Activated T-cell treated with anti-CD3 and anti-CD28 coated beads for 1 hour (primary cell): Measurements from ENCODE around the gene DDN.
A peak's percentile ranks its signal among the peaks of the same experiment; 100 is the strongest.

Experiments used
- DNase-seq: peaks from one replicate; pipeline ENCODE4 v3.0.0-alpha.2; 2020; ENCODE audit warnings: low read depth

DDN gene

GRCh38 chr12:48999371-49000131 lies at the start of gene DDN:
Gene DDN, minus strand, starts transcription at chr12:48999375. Its CDS starts 88 bp downstream, at chr12:48999287.
- DNase-seq: no peak

- no peak for DNase-seq
These were observed 49.8 kb upstream of the DDN start for GRCh38 chr12:49048953-49049352.

- DNase-seq: no peak
These were observed 47.1 kb upstream of the DDN start for GRCh38 chr12:49046129-49046895.

GRCh38 chr12:49044660-49045059 lies 45.5 kb upstream of the DDN start:
- DNase-seq: no peak

- peak; percentile 84 for DNase-seq
These were observed 44.7 kb upstream of the DDN start for GRCh38 chr12:49043856-49044258.

DNA sequence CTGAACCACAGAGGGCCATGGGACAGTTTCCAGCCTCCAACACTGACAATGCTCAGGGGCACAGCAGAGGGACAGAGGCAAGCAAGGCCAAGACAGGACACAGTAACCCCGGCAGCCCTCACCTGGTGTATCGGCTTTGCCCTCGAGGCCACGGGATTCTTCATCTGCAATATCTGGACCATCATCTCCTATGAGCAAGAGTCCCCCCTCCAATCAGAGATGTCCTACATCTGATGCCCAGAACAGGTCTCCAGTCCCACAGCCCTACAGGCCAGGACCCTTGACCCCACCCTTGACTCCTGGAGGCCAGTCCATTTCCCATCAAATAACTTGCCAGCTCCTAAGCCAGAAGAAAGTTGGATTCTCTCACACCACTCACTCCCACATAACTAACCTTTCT lies 44.1 kb upstream of the DDN start:
- DNase-seq: no peak

DNA sequence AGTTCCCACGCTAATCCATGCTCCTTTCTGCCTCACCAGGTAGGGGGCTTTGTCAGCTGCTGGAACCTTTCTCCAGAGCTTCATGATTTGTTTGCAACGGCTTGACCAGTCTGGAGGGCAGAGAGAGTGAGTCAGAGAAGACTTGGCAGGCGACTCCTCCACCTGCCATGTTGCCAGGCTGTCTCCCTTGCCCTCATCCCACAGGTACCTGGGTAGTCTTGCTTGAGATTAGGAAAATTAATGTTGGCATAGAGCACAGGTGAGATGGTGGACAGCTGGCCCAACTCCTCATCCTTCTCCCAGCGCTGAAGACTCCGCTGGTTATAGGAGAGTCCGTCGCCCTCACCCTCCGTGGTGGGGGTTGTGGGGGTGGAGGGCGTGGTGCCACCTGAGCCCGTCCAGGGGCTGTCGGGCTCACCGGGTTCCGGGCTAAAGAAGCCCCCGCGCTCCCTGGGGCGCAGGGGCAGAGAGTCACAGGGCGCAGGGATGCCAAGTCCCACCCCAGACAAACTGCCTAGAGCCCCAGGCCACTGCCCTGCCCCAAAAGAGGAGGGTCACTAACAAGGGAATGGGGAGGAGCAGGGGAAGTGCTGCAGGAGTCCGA lies 42.8 kb upstream of the DDN start:
- no peak for DNase-seq

DNA sequence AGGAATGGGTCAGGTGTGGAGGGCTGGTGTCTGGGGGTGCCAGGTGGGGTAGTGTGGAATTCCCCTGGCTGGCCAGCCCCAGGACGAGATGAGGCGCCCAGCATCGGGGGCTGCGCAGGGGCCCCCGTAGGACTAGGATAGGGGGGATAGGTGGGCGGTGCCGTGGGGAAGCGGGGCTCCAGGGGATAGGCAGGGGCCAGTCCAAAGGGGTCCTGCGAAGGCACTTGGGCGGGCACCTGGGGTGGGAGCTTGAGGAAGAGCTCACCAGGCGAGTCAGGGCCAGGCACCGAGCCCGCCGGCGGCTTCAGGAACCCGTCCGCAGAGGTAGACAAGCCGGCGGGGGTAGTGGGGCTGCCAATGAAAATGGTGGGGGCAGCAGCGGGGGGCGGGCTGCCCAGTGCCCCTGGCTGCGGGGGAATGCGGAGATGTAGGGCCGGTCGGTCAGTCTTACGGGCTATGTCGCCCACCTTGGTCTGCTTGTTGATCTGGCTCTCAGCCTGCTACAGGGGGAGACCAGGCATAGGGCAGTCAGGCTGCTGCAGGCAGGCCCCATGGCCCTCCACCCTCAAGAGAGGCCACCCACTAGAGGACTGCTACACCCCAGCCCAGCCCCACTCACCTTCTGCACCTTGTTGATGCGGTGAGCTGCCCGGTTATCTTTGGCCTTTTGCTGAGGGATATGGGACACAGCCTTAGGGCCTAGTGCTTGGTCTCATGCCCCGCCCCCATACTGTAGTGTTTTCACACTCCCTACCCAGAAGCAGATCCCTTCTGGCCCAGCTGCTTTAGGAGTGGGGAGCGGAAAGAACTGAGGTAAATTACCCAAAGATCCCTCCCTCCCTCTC lies 42.1 kb upstream of the DDN start:
- no peak for DNase-seq

- DNase-seq: no peak
These were observed 41.2 kb upstream of the DDN start for GRCh38 chr12:49040364-49040855.

- DNase-seq: no peak
These were observed 40.5 kb upstream of the DDN start for GRCh38 chr12:49039421-49040363.

GRCh38 chr12:49038291-49038955 lies 39.2 kb upstream of the DDN start:
- no peak for DNase-seq

GRCh38 chr12:49037947-49038237 lies 38.7 kb upstream of the DDN start:
- no peak for DNase-seq

DNA sequence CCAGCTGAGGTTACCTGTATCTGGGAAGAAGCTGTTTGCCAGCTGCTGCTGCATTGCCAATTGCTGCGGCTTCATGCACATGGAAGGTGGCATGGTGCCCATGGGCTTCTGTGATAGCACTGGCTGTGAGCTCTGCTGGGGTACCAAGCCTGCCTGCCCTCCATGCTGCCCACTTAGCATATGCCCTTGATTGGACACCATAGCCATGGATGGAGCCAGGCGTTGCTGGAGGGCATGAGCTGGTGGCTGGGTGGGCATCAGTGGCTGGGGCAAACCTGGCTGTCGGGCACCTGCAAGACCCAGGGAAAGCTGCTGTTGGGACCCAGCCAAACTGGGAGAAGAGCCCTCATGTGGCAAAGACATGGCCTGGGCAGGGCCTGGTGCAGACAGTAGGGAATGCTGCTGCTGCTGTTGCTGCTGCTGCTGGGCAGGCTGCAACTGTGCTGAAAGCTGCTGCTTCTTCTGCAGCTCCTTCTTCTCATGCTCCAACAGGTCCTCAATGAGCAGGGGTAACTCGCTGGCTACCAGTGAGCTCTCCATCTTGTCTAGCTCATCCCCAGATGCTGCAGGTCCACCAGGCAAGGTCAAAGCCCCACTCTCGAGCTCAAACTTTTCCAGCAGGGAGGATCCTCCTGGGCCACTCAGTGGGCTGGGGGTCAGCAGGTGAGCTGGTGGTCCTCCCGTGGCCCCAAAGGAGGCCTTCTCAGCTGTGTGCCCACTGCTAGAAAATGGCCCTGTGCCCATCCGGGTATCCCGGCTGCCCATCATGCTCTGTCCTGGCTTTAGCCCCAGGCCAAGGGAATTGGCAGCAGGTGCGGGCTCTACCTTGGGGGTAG lies 38.2 kb upstream of the DDN start:
- DNase-seq: no peak

- no peak for DNase-seq
These were observed 36.9 kb upstream of the DDN start for GRCh38 chr12:49036029-49036428.

GRCh38 chr12:49034286-49034622 lies 35.1 kb upstream of the DDN start:
- DNase-seq: no peak

DNA sequence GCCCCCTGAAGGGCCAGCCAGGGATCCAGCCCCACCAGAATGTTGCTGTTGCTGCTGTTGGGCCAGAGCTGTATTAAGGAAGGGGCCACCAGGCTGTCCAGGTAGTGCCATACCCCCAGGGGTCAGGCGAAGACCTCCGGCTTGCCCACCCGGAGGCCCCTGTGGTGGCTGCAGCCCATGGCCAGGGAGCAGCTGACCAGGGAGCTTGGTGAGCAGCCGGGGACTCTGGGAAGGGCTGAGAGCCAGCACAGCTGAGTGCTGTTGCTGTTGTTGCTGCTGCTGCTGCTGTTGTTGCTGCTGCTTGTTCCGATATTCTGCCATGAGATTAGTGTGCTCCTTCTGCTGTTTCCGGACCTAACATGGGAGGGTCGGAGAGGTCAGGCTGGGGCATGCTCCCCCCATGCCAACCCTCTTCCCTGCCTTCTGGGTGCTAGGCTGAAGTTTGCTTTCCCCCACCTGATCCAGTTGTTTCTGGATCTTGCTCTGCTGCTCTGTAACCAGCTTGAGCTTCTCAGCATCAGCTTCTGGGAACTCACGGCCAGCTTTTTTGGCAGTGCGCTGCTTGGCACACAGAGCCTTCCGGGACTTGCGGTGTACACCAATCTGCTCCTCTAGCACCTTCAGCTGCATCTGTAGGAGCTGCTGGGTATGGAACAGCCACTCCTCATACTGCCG lies 34.6 kb upstream of the DDN start:
- no peak for DNase-seq

- DNase-seq: no peak
These were observed 33.7 kb upstream of the DDN start for GRCh38 chr12:49032679-49033447.

- no peak for DNase-seq
These were observed 33.1 kb upstream of the DDN start for GRCh38 chr12:49032276-49032675.
